K562 (cell line): ENCODE results near the gene YPEL4. TPM values are rescaled to one million over a fixed set of nuclear protein-coding genes. Genes with fewer than 3 reads are reported as not detected.

Experiments
- CCNT2 ChIP-seq: IDR thresholded peaks from 2 replicates; pipeline ENCODE4 v1.6.1; 2011; ENCODE audit warnings: borderline replicate concordance, low read depth, mild to moderate bottlenecking, moderate library complexity, mixed read lengths, low read length; ENCODE audit not compliant: insufficient read length; ENCODE audit errors: extremely low read depth
- CREBBP ChIP-seq: IDR thresholded peaks from one replicate; pipeline ENCODE4 v1.6.1; 2012; ENCODE audit warnings: low read depth, mild to moderate bottlenecking, control low read depth, inconsistent platforms, low read length
- ELK3 ChIP-seq: fragments of 450-650 bp; formaldehyde crosslinking; IDR thresholded peaks from 2 replicates; pipeline ENCODE4 v1.4.0; 2020; ENCODE audit warnings: mild to moderate bottlenecking
- FUS ChIP-seq: fragments of 200-400 bp; formaldehyde crosslinking; optimal IDR thresholded peaks from 2 replicates; pipeline ENCODE3; 2017; ENCODE audit warnings: low read depth, low read length
- GABPA ChIP-seq: fragments of 200-800 bp; sonication (Bioruptor generic); conservative IDR thresholded peaks from 2 replicates; pipeline ENCODE4 v1.6.1; 2016; ENCODE audit warnings: low read depth, missing genetic modification characterization, missing compliant biosample characterization
- MAX ChIP-seq: sonication (generic); formaldehyde crosslinking; IDR thresholded peaks from 2 replicates; pipeline ENCODE4 v1.9.0; 2022; ENCODE audit warnings: mild to moderate bottlenecking, missing genetic modification reagents
- MBD1 ChIP-seq: fragments of 250-450 bp; sonication (Bioruptor Pico); IDR thresholded peaks from 2 replicates; pipeline ENCODE4 v1.8.0; 2022; ENCODE audit warnings: inconsistent platforms
- POU5F1 ChIP-seq: fragments of 150-350 bp; IDR thresholded peaks from 2 replicates; pipeline ENCODE4 v1.6.1; 2014; ENCODE audit warnings: borderline replicate concordance, low read length, low read depth, mild to moderate bottlenecking; ENCODE audit not compliant: partially characterized antibody
- RBM17 ChIP-seq: fragments of 200-400 bp; formaldehyde crosslinking; IDR thresholded peaks from 2 replicates; pipeline ENCODE4 v1.6.1; 2017; ENCODE audit warnings: low read depth, mild to moderate bottlenecking, low read length, borderline replicate concordance
- SMAD2 ChIP-seq: fragments of 150-350 bp; IDR thresholded peaks from 2 replicates; pipeline ENCODE4 v1.6.1; 2014; ENCODE audit warnings: low read depth, mild to moderate bottlenecking, low read length
- SMARCA4 ChIP-seq: fragments of 450-650 bp; IDR thresholded peaks from 2 replicates; pipeline ENCODE4 v1.6.1; 2016
- SRSF1 ChIP-seq: fragments of 200-400 bp; formaldehyde crosslinking; IDR thresholded peaks from 2 replicates; pipeline ENCODE4 v1.6.1; 2017; ENCODE audit warnings: mild to moderate bottlenecking, low read depth, low read length, moderate library complexity
- ZNF239 ChIP-seq: fragments of 250-450 bp; sonication (Bioruptor Pico); IDR thresholded peaks from 2 replicates; pipeline ENCODE4 v1.4.0; 2020; ENCODE audit warnings: mild to moderate bottlenecking
- ZNF354B ChIP-seq: fragments of 250-450 bp; sonication (Bioruptor Pico); IDR thresholded peaks from 2 replicates; pipeline ENCODE4 v1.4.0; 2020
- ZNF444 ChIP-seq: fragments of 250-450 bp; sonication (Bioruptor Pico); IDR thresholded peaks from 2 replicates; pipeline ENCODE4 v1.4.0; 2020; ENCODE audit warnings: mild to moderate bottlenecking, moderate library complexity
- polyA plus RNA-seq, 8 experiments: library from polyadenylated mRNA; depleted of rRNA in 4 of 8; stranded (reverse) in 5 of 8; unstranded in 3 of 8; fragments of >200 nt; fragmentation: Nextera tagmentation in 2 of 8; fragmentation: Illumina TruSeq in 1 of 8; extraction: Ambion mirVana in 2 of 8; extraction: Trizol in 1 of 8; gene quantifications; 2 replicates each; pipeline versions ENCODE4 v1.2.1 to v1.2.3, GENCODE V29; 2011 to 2014; ENCODE audit warnings: inconsistent platforms in 1 of 8, missing spikeins in 1 of 8
- total RNA-seq, 7 experiments: library from RNA; depleted of rRNA in 6 of 7; stranded (reverse); fragments of >200 nt in 6 of 7; fragmentation: Illumina TruSeq in 2 of 7; extraction: Trizol in 2 of 7; gene quantifications; 2 replicates each; pipeline versions ENCODE4 v1.2.1 to v1.2.3, GENCODE V29; 2011 to 2021; ENCODE audit warnings: low replicate concordance in 1 of 7
- TF ChIP-seq, protein P1 (sequence below), 2 experiments: fragments of 450-650 bp; IDR thresholded peaks; 2 replicates each; pipeline ENCODE4 v1.6.1; 2018; ENCODE audit warnings: mild to moderate bottlenecking in 2 of 2, low read depth in 1 of 2; ENCODE audit not compliant: partially characterized antibody in 2 of 2
- TF ChIP-seq, protein P2 (sequence below): sonication (generic); formaldehyde crosslinking; IDR thresholded peaks from 2 replicates; pipeline ENCODE4 v1.8.0; 2023; ENCODE audit warnings: mild to moderate bottlenecking, missing genetic modification reagents
- TF ChIP-seq, protein P3 (sequence below), 2 experiments: fragments of 450-650 bp in 1 of 2; sonication (generic) in 1 of 2; formaldehyde crosslinking; conservative IDR thresholded peaks; 2 replicates each; pipeline versions ENCODE4 v1.4.0 to v1.8.1; 2020 to 2022; ENCODE audit warnings: mild to moderate bottlenecking in 1 of 2, missing genetic modification reagents in 1 of 2

YPEL4 gene
- total and polyA plus RNA-seq, 9 of the 15 experiments (the other 6 are each of a cell fraction or from before 2014, with no cell fraction given) = 0.07 to 1.4 (median 0.40) TPM; not detected in 2

DNA sequence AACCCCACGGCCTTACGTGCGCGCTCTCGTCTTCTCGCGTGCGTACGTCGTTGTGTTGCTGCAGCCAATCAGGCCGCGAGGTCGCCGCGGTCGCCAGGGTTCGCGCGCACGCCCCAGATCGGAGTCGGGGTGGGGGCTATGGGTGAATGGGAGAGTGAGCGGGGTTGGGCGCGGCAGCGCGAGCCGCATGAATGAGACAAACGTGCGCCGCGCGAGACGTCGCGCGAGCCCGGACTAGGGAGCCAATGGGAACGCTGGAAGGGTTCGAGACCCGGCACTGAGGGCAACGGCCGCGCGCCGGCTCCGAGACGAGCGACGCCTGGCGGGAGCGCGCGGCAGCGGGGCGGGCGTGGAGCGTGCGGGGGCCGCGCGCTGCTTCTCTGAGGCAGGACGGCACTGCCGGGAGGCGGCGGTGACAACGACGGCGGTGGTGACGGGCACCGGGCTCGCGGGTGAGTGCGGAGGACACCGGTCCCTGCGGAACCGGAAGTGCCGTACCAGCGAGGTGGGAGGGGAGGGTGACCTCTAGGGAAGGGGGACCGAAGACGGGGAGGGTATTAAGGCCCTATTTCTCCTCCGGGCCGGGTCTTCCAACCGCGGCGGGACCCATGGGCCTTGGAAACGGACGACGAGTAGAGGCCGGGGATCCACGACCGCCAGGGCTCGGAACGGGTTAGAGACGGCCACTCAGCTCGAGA is 18.2 kb upstream of the YPEL4 start, which contains the start of gene ZDHHC5 (continued):
- no peak for TF ChIP-seq ZNF239 (CRISPR knock-in tag)
- TF ChIP-seq, protein P1, sequence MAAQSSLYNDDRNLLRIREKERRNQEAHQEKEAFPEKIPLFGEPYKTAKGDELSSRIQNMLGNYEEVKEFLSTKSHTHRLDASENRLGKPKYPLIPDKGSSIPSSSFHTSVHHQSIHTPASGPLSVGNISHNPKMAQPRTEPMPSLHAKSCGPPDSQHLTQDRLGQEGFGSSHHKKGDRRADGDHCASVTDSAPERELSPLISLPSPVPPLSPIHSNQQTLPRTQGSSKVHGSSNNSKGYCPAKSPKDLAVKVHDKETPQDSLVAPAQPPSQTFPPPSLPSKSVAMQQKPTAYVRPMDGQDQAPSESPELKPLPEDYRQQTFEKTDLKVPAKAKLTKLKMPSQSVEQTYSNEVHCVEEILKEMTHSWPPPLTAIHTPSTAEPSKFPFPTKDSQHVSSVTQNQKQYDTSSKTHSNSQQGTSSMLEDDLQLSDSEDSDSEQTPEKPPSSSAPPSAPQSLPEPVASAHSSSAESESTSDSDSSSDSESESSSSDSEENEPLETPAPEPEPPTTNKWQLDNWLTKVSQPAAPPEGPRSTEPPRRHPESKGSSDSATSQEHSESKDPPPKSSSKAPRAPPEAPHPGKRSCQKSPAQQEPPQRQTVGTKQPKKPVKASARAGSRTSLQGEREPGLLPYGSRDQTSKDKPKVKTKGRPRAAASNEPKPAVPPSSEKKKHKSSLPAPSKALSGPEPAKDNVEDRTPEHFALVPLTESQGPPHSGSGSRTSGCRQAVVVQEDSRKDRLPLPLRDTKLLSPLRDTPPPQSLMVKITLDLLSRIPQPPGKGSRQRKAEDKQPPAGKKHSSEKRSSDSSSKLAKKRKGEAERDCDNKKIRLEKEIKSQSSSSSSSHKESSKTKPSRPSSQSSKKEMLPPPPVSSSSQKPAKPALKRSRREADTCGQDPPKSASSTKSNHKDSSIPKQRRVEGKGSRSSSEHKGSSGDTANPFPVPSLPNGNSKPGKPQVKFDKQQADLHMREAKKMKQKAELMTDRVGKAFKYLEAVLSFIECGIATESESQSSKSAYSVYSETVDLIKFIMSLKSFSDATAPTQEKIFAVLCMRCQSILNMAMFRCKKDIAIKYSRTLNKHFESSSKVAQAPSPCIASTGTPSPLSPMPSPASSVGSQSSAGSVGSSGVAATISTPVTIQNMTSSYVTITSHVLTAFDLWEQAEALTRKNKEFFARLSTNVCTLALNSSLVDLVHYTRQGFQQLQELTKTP (IDR thresholded peaks at IDR 0.05; ENCODE audit: low read depth in 1 of 2, partially characterized antibody in 2 of 2) = no peak
- no peak for TF ChIP-seq SRSF1
- TF ChIP-seq CREBBP = no peak
- no peak for TF ChIP-seq MBD1 (CRISPR knock-in tag)
- no peak for TF ChIP-seq POU5F1
- TF ChIP-seq, protein P2, sequence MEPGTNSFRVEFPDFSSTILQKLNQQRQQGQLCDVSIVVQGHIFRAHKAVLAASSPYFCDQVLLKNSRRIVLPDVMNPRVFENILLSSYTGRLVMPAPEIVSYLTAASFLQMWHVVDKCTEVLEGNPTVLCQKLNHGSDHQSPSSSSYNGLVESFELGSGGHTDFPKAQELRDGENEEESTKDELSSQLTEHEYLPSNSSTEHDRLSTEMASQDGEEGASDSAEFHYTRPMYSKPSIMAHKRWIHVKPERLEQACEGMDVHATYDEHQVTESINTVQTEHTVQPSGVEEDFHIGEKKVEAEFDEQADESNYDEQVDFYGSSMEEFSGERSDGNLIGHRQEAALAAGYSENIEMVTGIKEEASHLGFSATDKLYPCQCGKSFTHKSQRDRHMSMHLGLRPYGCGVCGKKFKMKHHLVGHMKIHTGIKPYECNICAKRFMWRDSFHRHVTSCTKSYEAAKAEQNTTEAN (CRISPR knock-in tag) = no peak
- TF ChIP-seq ZNF444 (CRISPR knock-in tag) = no peak
- TF ChIP-seq GABPA (tag) = peak; percentile 88
- TF ChIP-seq SMAD2 = no peak
- peak; percentile 25 for TF ChIP-seq FUS
- TF ChIP-seq, protein P3, sequence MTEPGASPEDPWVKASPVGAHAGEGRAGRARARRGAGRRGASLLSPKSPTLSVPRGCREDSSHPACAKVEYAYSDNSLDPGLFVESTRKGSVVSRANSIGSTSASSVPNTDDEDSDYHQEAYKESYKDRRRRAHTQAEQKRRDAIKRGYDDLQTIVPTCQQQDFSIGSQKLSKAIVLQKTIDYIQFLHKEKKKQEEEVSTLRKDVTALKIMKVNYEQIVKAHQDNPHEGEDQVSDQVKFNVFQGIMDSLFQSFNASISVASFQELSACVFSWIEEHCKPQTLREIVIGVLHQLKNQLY (CRISPR knock-in tag; conservative IDR thresholded peaks at IDR 0.05) = no peak
- no peak for TF ChIP-seq ZNF354B
- TF ChIP-seq SMARCA4 = no peak
- no peak for TF ChIP-seq ELK3
- TF ChIP-seq RBM17 = no peak
- peak; percentile 83 for TF ChIP-seq CCNT2
- peak; percentile 85 for TF ChIP-seq MAX (CRISPR knock-in tag)
